Naive thymus-derived CD4-positive, alpha-beta T cell (primary cell): ENCODE measurements around the gene CA4. TPM values are rescaled to one million over a fixed set of nuclear protein-coding genes. Genes with fewer than 3 reads are reported as not detected.
"Not testable (repeated sequence)": the region's sequence is repeated elsewhere in the genome, so short reads cannot be mapped to it uniquely, and the experiment has no call there.

ENCODE experiments used
- ATAC-seq: fragments of 150-1000 bp; cut with Tn5 transposase; 2 replicates; pipeline ENCODE4 v1.10.0; 2021; ENCODE audit warnings: mild to moderate bottlenecking, moderate library complexity
- CTCF ChIA-PET: fragments of 350-600 bp; sonication (Branson Sonifier 250); formaldehyde crosslinking; loops from one replicate; lab custom pipeline; 2021; ENCODE audit warnings: antibody characterized with exemption; lab: Charles Lee
- POLR2A ChIA-PET: fragments of 350-600 bp; sonication (Branson Sonifier 250); formaldehyde crosslinking; loops from one replicate; lab custom pipeline; 2021; ENCODE audit warnings: antibody characterized with exemption, inconsistent platforms; lab: Charles Lee
- DNase-seq, 9 donors: peaks; one replicate each; pipeline versions ENCODE4 v3.0.0 to v3.0.0-alpha.2; 2020 to 2022; ENCODE audit warnings: mixed read lengths in 1 of 9
- H3K27ac ChIP-seq: one replicate; pipeline ENCODE4 v1.7.0; 2013; ENCODE audit warnings: mild to moderate bottlenecking, low read depth, low read length, moderate library complexity
- H3K27me3 ChIP-seq, 2 donors: one replicate each; pipeline ENCODE4 v1.7.0; 2013; ENCODE audit warnings: low read length in 2 of 2, mild to moderate bottlenecking in 2 of 2, moderate library complexity in 2 of 2; ENCODE audit not compliant: control insufficient read depth in 2 of 2, insufficient read depth in 2 of 2
- H3K36me3 ChIP-seq, 3 experiments: 1 replicate in 2 of 3; 2 replicates in 1 of 3; pipeline ENCODE4 v1.7.0; 2013; ENCODE audit warnings: low read length in 3 of 3, mild to moderate bottlenecking in 3 of 3, moderate library complexity in 1 of 3; ENCODE audit not compliant: insufficient read depth in 3 of 3, control insufficient read depth in 2 of 3
- H3K4me1 ChIP-seq, 2 donors: one replicate each; pipeline ENCODE4 v1.7.0; 2013; ENCODE audit warnings: low read length in 2 of 2, mild to moderate bottlenecking in 2 of 2, moderate library complexity in 1 of 2; ENCODE audit not compliant: control insufficient read depth in 2 of 2, insufficient read depth in 2 of 2
- H3K4me3 ChIP-seq: 2 replicates; pipeline ENCODE4 v1.7.0; 2013; ENCODE audit warnings: mild to moderate bottlenecking, low read length
- H3K9me3 ChIP-seq, 3 experiments: 1 replicate in 2 of 3; 2 replicates in 1 of 3; pipeline ENCODE4 v1.7.0; 2013; ENCODE audit warnings: low read length in 3 of 3; ENCODE audit not compliant: control insufficient read depth in 2 of 3
- H3K27ac Mint-ChIP-seq, 9 donors: one replicate each; pipeline ENCODE4 v1.8.0; 2020 to 2022; ENCODE audit warnings: mixed read lengths in 9 of 9, mild to moderate bottlenecking in 8 of 9, moderate library complexity in 5 of 9, inconsistent platforms in 2 of 9
- H3K27me3 Mint-ChIP-seq, 5 donors: one replicate each; pipeline ENCODE4 v1.8.0; 2021 to 2022; ENCODE audit warnings: mixed read lengths in 5 of 5, mild to moderate bottlenecking in 1 of 5
- H3K36me3 Mint-ChIP-seq, 5 donors: one replicate each; pipeline ENCODE4 v1.8.0; 2020 to 2022; ENCODE audit warnings: mixed read lengths in 5 of 5, mild to moderate bottlenecking in 3 of 5, inconsistent platforms in 1 of 5
- H3K4me1 Mint-ChIP-seq, 7 donors: one replicate each; pipeline ENCODE4 v1.8.0; 2020 to 2022; ENCODE audit warnings: mixed read lengths in 7 of 7, mild to moderate bottlenecking in 3 of 7, inconsistent platforms in 1 of 7
- H3K4me3 Mint-ChIP-seq, 10 donors: one replicate each; pipeline ENCODE4 v1.8.0; 2020 to 2022; ENCODE audit warnings: mild to moderate bottlenecking in 10 of 10, mixed read lengths in 10 of 10, moderate library complexity in 6 of 10, inconsistent platforms in 2 of 10
- H3K9me3 Mint-ChIP-seq, 11 donors: one replicate each; pipeline ENCODE4 v1.8.0; 2020 to 2022; ENCODE audit warnings: mixed read lengths in 11 of 11, mild to moderate bottlenecking in 4 of 11, inconsistent platforms in 1 of 11, moderate library complexity in 1 of 11
- intact Hi-C, 2 donors: fragments of 100-400 bp; cut with micrococcal nuclease; formaldehyde crosslinking; loops; one replicate each; pipeline ENCODE4 v1.15.1; 2023
- polyA plus RNA-seq, 2 donors: library from polyadenylated mRNA; unstranded; fragments of 300-500 nt; fragmentation: Illumina TruSeq; gene quantifications; one replicate each; pipeline ENCODE4 v1.2.3, GENCODE V29; 2021
- total RNA-seq, 6 experiments: library from RNA in 5 of 6; stranded (reverse) in 5 of 6; gene quantifications; 1 replicate in 5 of 6; 2 replicates in 1 of 6; pipeline ENCODE4 v1.2.3 and lab custom pipeline; 2021 to 2026

The CA4 gene
- total and polyA plus RNA-seq, 7 experiments from 2014 or later = not detected

DNA sequence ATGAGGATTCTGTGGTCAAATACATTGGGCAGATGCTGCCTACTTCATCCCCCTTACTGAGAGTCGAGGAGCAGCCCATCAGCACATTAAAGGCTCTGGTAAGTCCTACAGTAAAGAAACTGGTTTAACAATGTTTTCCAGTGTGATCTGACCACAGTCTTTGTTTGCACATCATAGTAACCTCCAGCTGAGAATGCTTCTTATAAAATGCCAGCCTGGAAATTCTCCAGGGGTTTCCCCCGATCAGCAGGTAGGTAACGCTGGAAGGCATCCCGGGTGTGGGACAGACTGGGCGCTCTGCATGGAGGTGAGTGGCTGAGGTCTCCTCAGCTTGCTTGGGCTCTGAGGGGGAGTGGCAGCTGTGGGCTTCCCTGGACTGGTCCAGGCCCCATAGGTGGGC is 34.4 kb upstream of the CA4 start:
- intact Hi-C loops, H3K36me3 ChIP-seq, H3K4me3 ChIP-seq, POLR2A ChIA-PET, H3K27me3 ChIP-seq, ATAC-seq, H3K4me3 Mint-ChIP-seq, H3K4me1 Mint-ChIP-seq, CTCF ChIA-PET, H3K9me3 Mint-ChIP-seq, H3K9me3 ChIP-seq, H3K27ac Mint-ChIP-seq, DNase-seq, H3K27ac ChIP-seq, H3K4me1 ChIP-seq, H3K36me3 Mint-ChIP-seq, H3K27me3 Mint-ChIP-seq: not testable (repeated sequence)

DNA sequence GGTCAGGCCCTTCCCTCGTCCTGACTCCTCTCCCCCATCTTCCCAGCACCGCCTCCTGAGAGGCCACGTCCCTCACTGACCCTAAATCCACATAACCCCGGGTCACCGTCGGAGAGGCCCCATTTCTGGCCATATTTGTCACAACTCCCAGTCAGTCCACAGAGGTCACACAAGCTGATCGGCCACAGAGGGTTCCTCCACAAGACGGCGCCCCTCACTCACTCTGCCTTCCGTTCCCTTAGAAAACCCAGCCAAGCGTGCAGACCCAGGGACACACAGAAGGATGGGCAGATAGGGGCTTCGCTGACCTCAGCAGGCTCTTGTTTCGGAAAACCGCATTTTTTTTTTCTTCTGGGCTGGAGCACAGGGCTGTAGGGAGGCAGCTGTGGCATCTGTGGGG is 33.6 kb upstream of the CA4 start:
- H3K4me3 Mint-ChIP-seq, H3K36me3 ChIP-seq, H3K9me3 Mint-ChIP-seq, H3K9me3 ChIP-seq, H3K27ac ChIP-seq, H3K4me1 Mint-ChIP-seq, H3K27me3 Mint-ChIP-seq, CTCF ChIA-PET, ATAC-seq, H3K4me1 ChIP-seq, POLR2A ChIA-PET, H3K27ac Mint-ChIP-seq, H3K27me3 ChIP-seq, intact Hi-C loops, H3K4me3 ChIP-seq, H3K36me3 Mint-ChIP-seq, DNase-seq: not testable (repeated sequence)

- ATAC-seq = peak; percentile 35
- H3K27me3 ChIP-seq, H3K4me1 ChIP-seq, H3K9me3 ChIP-seq, H3K36me3 ChIP-seq, H3K27me3 Mint-ChIP-seq, H3K4me3 Mint-ChIP-seq, H3K36me3 Mint-ChIP-seq, H3K27ac ChIP-seq, CTCF ChIA-PET, intact Hi-C loops, H3K4me1 Mint-ChIP-seq, POLR2A ChIA-PET, H3K9me3 Mint-ChIP-seq, DNase-seq, H3K27ac Mint-ChIP-seq, H3K4me3 ChIP-seq: not testable (repeated sequence)
These were observed 30.6 kb upstream of the CA4 start for GRCh38 chr17:60119162-60119561.

DNA sequence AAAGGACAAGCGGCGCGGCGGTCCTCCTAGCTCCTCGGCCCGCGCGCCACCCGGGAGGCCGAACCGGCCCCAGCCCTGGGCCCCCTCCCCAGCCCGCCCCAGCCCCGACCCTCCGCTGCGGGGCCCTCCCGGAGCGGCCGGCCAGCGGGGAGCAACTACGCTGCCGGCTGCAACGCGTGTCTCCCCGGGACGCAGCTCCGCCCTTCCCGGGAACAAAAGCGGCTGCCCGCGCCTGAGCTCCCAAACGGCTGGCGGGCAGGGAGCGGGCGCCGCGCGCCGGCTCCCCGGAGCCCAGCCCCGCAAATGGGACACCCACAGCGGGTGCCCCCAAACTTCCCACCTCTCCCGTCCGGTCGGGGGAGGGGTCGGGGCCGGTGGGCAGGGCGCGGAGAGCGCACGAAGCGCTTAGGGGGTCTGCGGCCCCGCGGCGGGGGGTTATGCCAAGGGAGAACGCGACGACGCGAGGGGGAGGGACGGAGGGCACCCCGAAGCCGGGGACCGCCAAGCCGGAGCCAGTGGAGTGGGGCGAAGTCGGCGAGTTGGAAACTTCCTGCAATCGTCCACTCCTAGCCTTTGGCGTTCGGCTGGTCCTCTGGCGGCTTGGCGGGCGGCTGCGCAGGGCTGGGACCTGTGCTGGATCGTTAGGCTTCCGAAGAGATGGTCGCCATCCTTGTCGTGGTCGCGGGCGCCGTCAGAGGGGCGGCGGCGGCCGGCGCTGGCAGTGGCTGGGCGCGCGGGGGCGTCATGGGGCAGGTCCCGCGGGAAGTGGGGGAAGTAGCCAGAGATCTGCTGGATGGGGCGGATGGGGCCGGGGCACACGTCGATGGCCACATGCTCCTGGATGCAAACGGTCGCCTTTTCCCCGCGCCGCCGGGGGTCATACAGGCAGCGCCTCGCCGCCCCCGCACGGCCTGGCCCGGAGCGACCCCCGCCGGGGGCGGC is 29.7 kb upstream of the CA4 start:
- H3K9me3 ChIP-seq, H3K27me3 ChIP-seq, H3K4me3 Mint-ChIP-seq, CTCF ChIA-PET, H3K27ac Mint-ChIP-seq, H3K4me1 ChIP-seq, H3K36me3 ChIP-seq, H3K9me3 Mint-ChIP-seq, DNase-seq, POLR2A ChIA-PET, intact Hi-C loops, H3K36me3 Mint-ChIP-seq, H3K4me1 Mint-ChIP-seq, H3K27ac ChIP-seq, H3K4me3 ChIP-seq, H3K27me3 Mint-ChIP-seq: not testable (repeated sequence)
- ATAC-seq = peak; percentile 50

DNA sequence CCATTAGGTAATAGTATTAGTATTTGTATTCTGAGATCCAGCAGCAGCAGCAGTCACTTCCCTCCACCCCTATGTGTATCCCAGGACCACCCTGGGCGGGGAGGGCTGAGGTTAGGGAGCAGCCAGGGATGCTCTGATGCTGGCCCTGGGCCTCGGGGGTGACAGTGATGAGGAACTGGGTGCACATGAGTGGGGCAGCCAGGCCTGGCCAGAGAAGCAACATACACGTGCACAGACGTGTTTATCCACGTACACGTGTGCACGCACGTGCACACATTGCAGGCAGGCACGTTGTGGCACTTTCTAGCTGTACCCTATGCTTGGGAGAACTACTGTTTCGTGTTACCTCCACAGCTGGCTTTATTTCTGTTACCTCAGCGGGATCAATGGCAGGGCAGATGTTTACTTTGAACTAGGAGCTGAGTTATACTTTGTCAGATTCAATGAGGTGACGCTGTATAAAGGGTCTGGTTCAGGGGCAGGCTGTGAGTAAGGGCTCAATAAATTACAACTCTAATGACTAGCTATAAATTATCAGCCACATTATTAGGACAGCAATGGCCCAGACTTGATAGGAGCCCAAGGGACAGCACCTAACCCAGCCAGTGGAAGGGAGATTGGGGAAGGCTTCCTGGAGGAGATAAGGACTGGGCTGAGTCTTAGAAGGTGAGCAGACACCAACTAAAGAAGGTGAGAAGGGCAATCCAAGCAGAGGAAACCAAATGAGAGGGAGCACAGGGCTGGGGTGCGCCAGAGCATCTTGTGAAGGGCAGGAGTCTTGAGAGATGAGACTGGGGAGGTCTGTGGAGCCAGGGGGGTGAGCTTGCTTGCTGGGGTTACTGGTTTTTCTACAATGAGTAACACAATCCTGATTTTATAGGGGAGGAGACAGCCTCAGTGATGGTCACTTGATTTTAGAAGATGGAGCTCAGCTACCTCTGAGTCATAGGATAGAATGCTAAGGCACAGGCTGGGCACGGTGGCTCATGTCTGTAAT is 22.4 kb upstream of the CA4 start:
- no peak overlapping the region for H3K4me3 ChIP-seq
- Mint-ChIP-seq H3K4me1 (peaks cover 0 to 1% (median 0%) of the 10 kb centered on the region in 7 donors), H3K9me3 (peaks cover 0 to 1% (median 0%) of the 10 kb centered on the region in 11 donors), H3K36me3 (peaks cover 2 to 6% (median 5%) of the 10 kb centered on the region in 5 donors), H3K27ac (no peak overlapping the region), H3K27me3 (peaks cover 0 to 8% (median 0%) of the 10 kb centered on the region in 5 donors), H3K4me3 (no peak overlapping the region)
- ChIA-PET CTCF (no interaction called here), POLR2A (no interaction called here)
- intact Hi-C loops = no loop called here
- no peaks in the 10 kb centered on the region for H3K9me3 ChIP-seq
- H3K27me3 ChIP-seq = no peaks in the 10 kb centered on the region
- peaks cover 0 to under 1% (median 0%) of the 10 kb centered on the region in 3 experiments for H3K36me3 ChIP-seq
- H3K27ac ChIP-seq = no peak overlapping the region
- DNase-seq (no peak), ATAC-seq (no peak)
- no peaks in the 10 kb centered on the region for H3K4me1 ChIP-seq

DNA sequence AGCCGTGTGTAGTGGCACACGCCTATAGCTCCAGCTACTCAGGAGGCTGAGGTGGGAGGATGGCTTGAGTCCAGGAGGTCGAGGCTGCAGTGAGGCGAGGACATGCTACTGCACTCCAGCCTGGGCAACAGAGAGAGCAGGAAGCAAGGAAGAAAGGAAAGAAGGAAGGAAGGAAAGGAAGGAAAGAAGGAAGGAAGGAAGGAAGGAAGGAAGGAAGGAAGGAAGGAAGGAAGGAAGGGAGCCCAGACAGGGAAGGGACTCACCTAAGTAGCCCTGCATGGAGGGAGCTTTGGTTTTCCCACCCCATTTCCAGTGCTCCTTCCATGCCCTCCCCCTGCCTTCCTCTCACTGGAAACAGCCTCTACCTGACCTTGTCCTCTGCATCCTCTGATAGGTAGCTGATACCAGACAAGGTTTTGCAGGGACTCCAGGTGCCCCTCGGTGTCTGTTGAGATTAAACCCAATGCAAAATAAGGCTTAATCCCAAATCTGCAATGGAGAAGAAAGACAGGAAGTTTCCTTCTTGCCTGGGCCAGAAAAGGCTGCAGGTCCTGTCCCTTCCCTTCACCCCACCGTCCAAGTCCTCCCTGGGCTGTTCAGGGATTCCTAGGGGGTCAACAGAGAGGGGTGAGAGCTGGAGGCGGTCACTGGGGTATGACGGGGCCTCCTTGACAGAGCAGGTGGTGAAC is 21.5 kb upstream of the CA4 start:
- ATAC-seq (no peak), DNase-seq (no peak)
- H3K9me3 ChIP-seq = no peaks in the 10 kb centered on the region
- POLR2A ChIA-PET = no interaction called here
- peaks cover 0 to 8% (median 0%) of the 10 kb centered on the region in 5 donors for H3K27me3 Mint-ChIP-seq
- H3K36me3 Mint-ChIP-seq = peaks cover 4 to 13% (median 8%) of the 10 kb centered on the region in 5 donors
- H3K27ac ChIP-seq = no peak overlapping the region
- peaks cover 0 to 8% (median 3%) of the 10 kb centered on the region in 7 donors for H3K4me1 Mint-ChIP-seq
- H3K27me3 ChIP-seq = no peaks in the 10 kb centered on the region
- H3K4me3 ChIP-seq = no peak overlapping the region
- H3K36me3 ChIP-seq = peaks cover 0 to 3% (median 0%) of the 10 kb centered on the region in 3 experiments
- peaks cover 0 to 1% (median 0%) of the 10 kb centered on the region in 11 donors for H3K9me3 Mint-ChIP-seq
- CTCF ChIA-PET = no interaction called here
- H3K4me3 Mint-ChIP-seq = no peak overlapping the region
- no peak overlapping the region for H3K27ac Mint-ChIP-seq
- H3K4me1 ChIP-seq = no peaks in the 10 kb centered on the region
- intact Hi-C loops = no loop called here
